ENCODE data around the gene KIF23.
"Not testable (repeated sequence)": the region's sequence is repeated elsewhere in the genome, so short reads cannot be mapped to it uniquely, and the experiment has no call there.

KIF23 gene

GRCh38 chr15:69413822-69414700 is at the start of gene KIF23:
Gene KIF23, plus strand, starts transcription at chr15:69414349. Its CDS starts 117 bp downstream, at chr15:69414466.
- DNase-seq, result peak; percentile 94

GRCh38 chr15:69367236-69367635 is 46.9 kb upstream of the KIF23 start:
- no peak for DNase-seq

DNA sequence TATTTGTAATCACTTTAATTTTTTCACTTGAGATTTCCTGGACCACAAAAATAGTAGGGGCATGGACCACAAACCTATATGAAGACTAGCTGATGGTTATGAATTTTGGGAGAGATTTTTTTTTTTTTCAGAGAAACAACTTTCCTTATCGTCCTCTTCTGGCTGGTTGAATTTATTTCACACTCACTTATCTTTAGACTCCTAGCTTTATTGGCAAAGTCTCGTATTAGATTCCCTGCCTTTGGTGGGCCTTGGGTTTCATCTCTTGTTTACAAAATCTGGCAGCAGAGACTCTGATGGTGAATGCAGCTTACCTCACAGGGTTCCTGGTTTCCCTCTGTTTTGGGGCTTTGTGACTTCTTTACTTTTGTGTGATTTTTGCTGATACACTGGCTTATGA is 44.5 kb upstream of the KIF23 start:
- DNase-seq, result no peak

- DNase-seq, result no peak
Measured at GRCh38 chr15:69373406-69373805, 40.7 kb upstream of the KIF23 start.

GRCh38 chr15:69375151-69375790 is 38.9 kb upstream of the KIF23 start:
- no peak for DNase-seq

- no peak for DNase-seq
Measured at GRCh38 chr15:69377216-69377970, 36.8 kb upstream of the KIF23 start.

DNA sequence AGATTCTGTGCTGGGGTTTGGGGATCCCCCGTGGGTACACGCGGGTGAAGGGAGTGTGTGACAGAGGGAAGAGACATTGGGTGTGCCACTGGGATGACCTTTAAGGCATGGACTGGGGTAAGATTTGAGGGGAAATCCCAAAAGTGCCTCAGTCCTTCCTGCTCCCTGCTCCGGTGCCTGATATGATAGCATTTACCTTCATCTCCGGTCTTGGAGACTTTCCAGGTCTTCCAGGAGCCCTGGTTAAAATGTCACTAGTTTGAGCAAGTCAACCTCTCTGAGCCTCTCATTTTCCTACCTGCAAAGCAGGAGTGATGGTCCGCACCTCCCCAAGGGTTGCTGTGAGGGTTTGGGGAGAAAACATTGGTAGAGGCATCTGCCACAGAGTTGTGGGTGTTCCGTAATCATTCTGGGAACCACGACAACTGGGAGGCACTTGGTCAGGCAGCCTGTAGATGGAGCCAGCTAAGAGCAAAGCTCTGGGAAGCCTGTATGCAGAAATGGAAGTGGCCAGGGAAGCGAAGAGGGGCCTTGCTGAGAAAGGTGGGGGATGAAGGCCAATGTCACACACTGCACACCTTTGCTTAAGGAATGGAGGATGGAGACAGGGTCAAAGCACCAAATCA is 33.9 kb upstream of the KIF23 start:
- no peak for DNase-seq

DNA sequence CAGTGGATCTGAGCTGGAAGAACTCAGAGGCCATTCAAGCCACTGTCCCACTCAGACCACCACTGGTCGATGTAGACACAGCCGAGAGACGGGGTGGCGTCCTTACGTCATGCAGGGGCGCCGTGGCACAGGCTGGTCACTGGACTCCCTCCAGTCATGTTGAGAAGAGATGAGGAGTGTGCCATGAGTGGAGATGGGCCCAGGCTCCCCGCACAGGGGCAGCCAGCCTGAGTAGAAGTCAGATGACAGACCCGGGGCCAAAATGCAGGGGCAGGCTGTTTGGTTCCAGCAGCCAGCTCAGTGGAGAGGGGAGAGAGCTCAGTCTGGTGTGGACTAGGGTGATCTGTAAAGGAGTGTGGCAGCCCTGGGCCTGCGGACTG is 33.4 kb upstream of the KIF23 start:
- no peak for DNase-seq

DNA sequence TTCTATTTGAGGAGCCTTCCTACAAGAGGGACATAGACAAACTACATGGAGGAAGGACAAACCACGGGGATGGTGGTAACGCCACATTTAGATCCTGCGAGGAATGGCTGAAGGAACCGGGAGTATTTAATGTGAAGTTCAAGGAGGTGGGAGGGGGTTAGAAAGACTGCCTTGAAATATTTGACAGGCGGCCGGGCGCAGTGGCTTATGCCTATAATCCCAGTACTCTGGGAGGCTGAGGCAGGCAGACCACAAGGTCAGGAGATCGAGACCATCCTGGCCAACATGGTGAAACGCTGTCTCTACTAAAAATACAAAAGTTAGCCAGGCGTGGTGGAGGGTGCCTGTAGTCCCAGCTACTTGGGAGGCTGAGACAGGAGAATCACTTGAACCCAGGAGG is 32.0 kb upstream of the KIF23 start:
- not testable (repeated sequence) for DNase-seq

DNA sequence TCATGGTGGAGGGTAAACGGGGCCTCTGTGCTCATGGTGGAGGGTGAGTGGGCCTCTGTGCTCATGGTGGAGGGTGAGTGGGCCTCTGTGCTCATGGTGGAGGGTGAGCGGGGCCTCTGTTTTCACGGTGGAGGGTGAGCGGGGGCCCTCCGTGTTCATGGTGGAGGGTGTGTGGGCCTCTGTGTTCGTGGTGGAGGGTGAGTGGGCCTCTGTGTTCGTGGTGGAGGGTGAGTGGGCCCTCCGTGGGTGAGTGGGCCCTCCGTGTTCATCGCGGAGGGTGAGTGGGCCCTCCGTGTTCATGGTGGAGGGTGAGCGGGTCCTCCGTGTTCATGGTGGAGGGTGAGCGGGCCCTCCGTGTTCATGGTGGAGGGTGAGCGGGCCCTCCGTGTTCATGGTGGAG is 30.1 kb upstream of the KIF23 start:
- not testable (repeated sequence) for DNase-seq

GRCh38 chr15:69384626-69385598 is 29.2 kb upstream of the KIF23 start:
- no peak for DNase-seq

GRCh38 chr15:69385831-69386230 is 28.3 kb upstream of the KIF23 start:
- DNase-seq, result no peak

- no peak for DNase-seq
Measured at GRCh38 chr15:69386284-69386683, 27.9 kb upstream of the KIF23 start.

DNA sequence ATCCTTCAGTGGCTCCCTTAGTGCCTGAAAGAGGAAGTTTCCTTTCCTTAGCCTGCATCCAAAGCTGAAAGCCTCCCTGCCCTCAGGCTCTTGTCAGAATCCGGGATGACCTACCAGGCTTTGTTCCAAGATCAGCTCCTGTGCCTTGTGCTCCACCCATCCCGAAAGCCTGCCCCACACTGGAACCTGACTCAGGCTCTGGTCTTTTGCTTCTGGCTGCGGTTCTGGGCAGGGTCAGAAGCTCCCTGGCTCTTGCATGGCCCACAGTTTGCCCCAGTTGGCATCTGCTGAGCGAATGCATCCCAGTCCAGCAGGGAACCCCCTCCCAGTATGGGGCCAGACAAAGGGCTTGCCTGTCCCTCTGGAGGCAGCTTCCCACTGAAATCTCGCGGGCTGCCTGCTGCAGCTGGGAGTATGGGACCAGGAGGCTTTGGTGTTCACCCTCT is 25.9 kb upstream of the KIF23 start:
- no peak for DNase-seq

DNA sequence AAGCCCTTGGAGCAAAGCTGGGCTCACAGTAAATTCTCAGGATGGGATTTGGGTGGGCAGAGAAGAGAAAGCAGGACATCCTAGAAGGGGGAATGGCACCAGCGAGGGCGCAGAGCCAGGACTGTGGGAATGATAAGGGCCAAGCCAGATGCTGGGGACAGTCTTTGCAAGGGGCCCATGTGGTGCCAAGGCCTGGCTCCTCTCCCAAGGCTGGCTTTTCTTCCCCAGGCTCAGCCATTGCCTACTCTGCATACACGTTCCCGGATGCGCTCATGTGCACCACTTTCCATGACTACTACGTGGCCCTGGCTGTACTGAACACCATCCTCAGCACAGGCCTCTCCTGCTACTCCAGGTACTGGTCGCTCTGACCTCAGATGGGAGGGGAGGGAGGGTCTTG is 24.7 kb upstream of the KIF23 start:
- no peak for DNase-seq

GRCh38 chr15:69390575-69390974 is 23.6 kb upstream of the KIF23 start:
- no peak for DNase-seq

GRCh38 chr15:69391046-69391757 is 22.9 kb upstream of the KIF23 start:
- no peak for DNase-seq

GRCh38 chr15:69392352-69392751 is 21.8 kb upstream of the KIF23 start:
- no peak for DNase-seq

- DNase-seq, result no peak
Measured at GRCh38 chr15:69393831-69394491, 20.2 kb upstream of the KIF23 start.

- DNase-seq, result peak; percentile 78
Measured at GRCh38 chr15:69394556-69395282, 19.4 kb upstream of the KIF23 start.

Data from CD4-positive, alpha-beta T cell treated with Interleukin-17A for 1 hour (primary cell).